H1 (cell line): ENCODE results near the gene SIRT7. TPM values are rescaled to one million over a fixed set of nuclear protein-coding genes. Genes with fewer than 3 reads are reported as not detected.

Experiments used
- CTCF ChIA-PET: fragments of 300-600 bp; sonication (Branson Sonifier 250); formaldehyde crosslinking; loops from one replicate; lab custom pipeline; 2021; ENCODE audit not compliant: partially characterized antibody; lab: Charles Lee
- POLR2A ChIA-PET: fragments of 300-600 bp; sonication (Branson Sonifier 250); formaldehyde crosslinking; loops from one replicate; lab custom pipeline; 2021; ENCODE audit warnings: inconsistent platforms; ENCODE audit not compliant: partially characterized antibody; lab: Charles Lee
- DNase-seq, 2 experiments: peaks; one replicate each; pipeline versions ENCODE4 v3.0.0 to v3.0.0-alpha.2; 2010 to 2022; ENCODE audit warnings: low spot score in 2 of 2, low read depth in 1 of 2, mixed read lengths in 1 of 2
- FAIRE-seq: peaks from 2 replicates; lab custom pipeline; 2011; peaks lifted over from hg19 to GRCh38; lab: Jason Lieb, UNC
- H2AFZ ChIP-seq: 2 replicates; pipeline ENCODE4 v1.8.1; 2012; ENCODE audit warnings: low read length, inconsistent platforms
- H2AK5ac ChIP-seq: 2 replicates; pipeline ENCODE4 v1.6.1; 2013; ENCODE audit warnings: low read depth, low read length
- H2BK120ac ChIP-seq: replicated peaks from 2 replicates; pipeline ENCODE3; 2013; ENCODE audit warnings: low read depth, low read length, inconsistent platforms
- H2BK12ac ChIP-seq: 2 replicates; pipeline ENCODE4 v1.6.1; 2013; ENCODE audit warnings: low read depth, low read length
- H2BK15ac ChIP-seq: 2 replicates; pipeline ENCODE4 v1.6.1; 2013; ENCODE audit warnings: low read length
- H2BK20ac ChIP-seq: 2 replicates; pipeline ENCODE4 v1.6.1; 2013; ENCODE audit warnings: low read length
- H2BK5ac ChIP-seq: 2 replicates; pipeline ENCODE4 v1.6.1; 2013; ENCODE audit warnings: low read depth, low read length
- H3K14ac ChIP-seq: 2 replicates; pipeline ENCODE4 v1.6.1; 2013; ENCODE audit warnings: inconsistent platforms; ENCODE audit not compliant: insufficient read length
- H3K18ac ChIP-seq: 2 replicates; pipeline ENCODE4 v1.6.1; 2013; ENCODE audit warnings: low read length; ENCODE audit errors: extremely low read depth
- H3K23ac ChIP-seq: 2 replicates; pipeline ENCODE4 v1.6.1; 2013; ENCODE audit warnings: inconsistent platforms; ENCODE audit not compliant: insufficient read length
- H3K23me2 ChIP-seq: 2 replicates; pipeline ENCODE4 v1.6.1; 2013; ENCODE audit warnings: low read depth, low read length
- H3K27ac ChIP-seq: 2 replicates; pipeline ENCODE4 v1.6.1; 2011; ENCODE audit warnings: low read depth, low read length, inconsistent platforms
- H3K27me3 ChIP-seq, 4 experiments: replicated peaks in 1 of 4; 1 replicate in 1 of 4; 2 replicates in 3 of 4; pipeline versions ENCODE4 v1.6.1 to v1.8.1; 2011 to 2013; ENCODE audit warnings: low read length in 3 of 4, mild to moderate bottlenecking in 3 of 4, inconsistent platforms in 2 of 4, mixed read lengths in 2 of 4, moderate library complexity in 1 of 4; ENCODE audit not compliant: control insufficient read depth in 3 of 4, insufficient read depth in 3 of 4; ENCODE audit errors: extremely low read depth in 1 of 4
- H3K36me3 ChIP-seq, 4 experiments: 2 replicates each; pipeline versions ENCODE4 v1.6.1 to v1.8.1; 2011 to 2013; ENCODE audit warnings: mild to moderate bottlenecking in 4 of 4, low read length in 3 of 4, moderate library complexity in 2 of 4, control low read depth in 1 of 4, inconsistent platforms in 1 of 4; ENCODE audit not compliant: insufficient read depth in 4 of 4, control insufficient read depth in 2 of 4
- H3K4ac ChIP-seq: replicated peaks from 2 replicates; pipeline ENCODE3; 2013; ENCODE audit warnings: low read length, low read depth, mixed read lengths, inconsistent platforms; ENCODE audit not compliant: insufficient read length
- H3K4me1 ChIP-seq, 4 experiments: replicated peaks in 1 of 4; 1 replicate in 1 of 4; 2 replicates in 3 of 4; pipeline versions ENCODE4 v1.6.1 to v1.8.1; 2011 to 2013; ENCODE audit warnings: low read length in 3 of 4, inconsistent platforms in 2 of 4, mixed read lengths in 1 of 4; ENCODE audit not compliant: insufficient read depth in 4 of 4, control insufficient read depth in 3 of 4
- H3K4me2 ChIP-seq, 2 experiments: 2 replicates each; pipeline versions ENCODE4 v1.6.1 to v1.8.1; 2011 to 2013; ENCODE audit warnings: low read depth in 2 of 2, low read length in 2 of 2, control low read depth in 1 of 2, inconsistent platforms in 1 of 2, mild to moderate bottlenecking in 1 of 2; ENCODE audit not compliant: insufficient read depth in 1 of 2
- H3K4me3 ChIP-seq, 4 experiments: fragments of 200-600, 300-600 bp in 1 of 4; sonication (generic), shearing (Covaris generic), sonication (Bioruptor Twin) in 1 of 4; 2 replicates each; pipeline versions ENCODE4 v1.5.1 to v1.8.1; 2011 to 2016; ENCODE audit warnings: low read length in 4 of 4, low read depth in 3 of 4, control low read depth in 2 of 4, inconsistent platforms in 2 of 4, mild to moderate bottlenecking in 2 of 4, mixed read lengths in 1 of 4, moderate library complexity in 1 of 4; ENCODE audit not compliant: insufficient read depth in 2 of 4; ENCODE audit errors: extremely low read depth in 1 of 4
- H3K56ac ChIP-seq: replicated peaks from 2 replicates; pipeline ENCODE3; 2013; ENCODE audit warnings: low read depth, mild to moderate bottlenecking, mixed read lengths, low read length, inconsistent platforms; ENCODE audit not compliant: insufficient read length
- H3K79me1 ChIP-seq: 2 replicates; pipeline ENCODE4 v1.6.1; 2013; ENCODE audit warnings: low read depth, low read length, control low read depth
- H3K79me2 ChIP-seq, 2 experiments: 2 replicates each; pipeline versions ENCODE4 v1.6.1 to v1.8.1; 2012 to 2013; ENCODE audit warnings: low read length in 2 of 2, mild to moderate bottlenecking in 2 of 2, inconsistent platforms in 1 of 2; ENCODE audit not compliant: insufficient read depth in 2 of 2, control insufficient read depth in 1 of 2
- H3K9ac ChIP-seq, 4 experiments: replicated peaks in 1 of 4; 1 replicate in 1 of 4; 2 replicates in 3 of 4; pipeline versions ENCODE4 v1.6.1 to v1.8.1; 2011 to 2013; ENCODE audit warnings: low read depth in 3 of 4, low read length in 3 of 4, control low read depth in 2 of 4, mild to moderate bottlenecking in 2 of 4, moderate library complexity in 2 of 4, inconsistent platforms in 1 of 4; ENCODE audit errors: extremely low read depth in 1 of 4
- H3K9me3 ChIP-seq, 2 experiments: 2 replicates each; pipeline versions ENCODE4 v1.6.1 to v1.8.1; 2012 to 2013; ENCODE audit warnings: mild to moderate bottlenecking in 2 of 2, moderate library complexity in 2 of 2, control low read depth in 1 of 2, inconsistent platforms in 1 of 2, low read depth in 1 of 2, low read length in 1 of 2, mixed read lengths in 1 of 2; ENCODE audit not compliant: insufficient read depth in 2 of 2
- H4K20me1 ChIP-seq, 2 experiments: replicated peaks in 1 of 2; 2 replicates each; pipeline versions ENCODE3 to v1.8.1; 2011 to 2013; ENCODE audit warnings: inconsistent platforms in 2 of 2, low read length in 2 of 2, mild to moderate bottlenecking in 1 of 2; ENCODE audit not compliant: insufficient read depth in 2 of 2, control insufficient read depth in 1 of 2
- H4K5ac ChIP-seq: 2 replicates; pipeline ENCODE4 v1.6.1; 2013; ENCODE audit warnings: low read length, low read depth, mixed read lengths, inconsistent platforms; ENCODE audit not compliant: insufficient read length
- H4K8ac ChIP-seq: 2 replicates; pipeline ENCODE4 v1.8.0; 2013; ENCODE audit warnings: mild to moderate bottlenecking, moderate library complexity, low read length, inconsistent platforms; ENCODE audit not compliant: insufficient read depth; ENCODE audit errors: extremely low read depth
- H4K91ac ChIP-seq: replicated peaks from 2 replicates; pipeline ENCODE3; 2013; ENCODE audit warnings: low read length, mixed read lengths, inconsistent platforms; ENCODE audit not compliant: insufficient read length
- ATF3 ChIP-seq: IDR thresholded peaks from 2 replicates; pipeline ENCODE4 v1.6.1; 2011; ENCODE audit warnings: low read depth, mild to moderate bottlenecking, low read length; ENCODE audit not compliant: insufficient read depth
- BACH1 ChIP-seq: IDR thresholded peaks from 2 replicates; pipeline ENCODE4 v1.6.1; 2012; ENCODE audit warnings: low read length, improper control_type of control experiment
- E2F6 ChIP-seq: IDR thresholded peaks from 2 replicates; pipeline ENCODE4 v1.6.1; 2012; ENCODE audit warnings: inconsistent platforms
- POLR2AphosphoS5 ChIP-seq: IDR thresholded peaks from 2 replicates; pipeline ENCODE4 v1.6.1; 2011; ENCODE audit warnings: low read depth, low read length
- RFX5 ChIP-seq: IDR thresholded peaks from 2 replicates; pipeline ENCODE4 v1.6.1; 2011; ENCODE audit warnings: low read depth, low read length, improper control_type of control experiment, borderline replicate concordance
- WGBS, 2 experiments: shearing (Covaris generic) in 1 of 2; methylation state at CpG; one replicate each; pipeline versions ENCODE4 v1.1.6 to v1.1.7; 2013 to 2015; ENCODE audit warnings: low lambda C conversion rate in 2 of 2, mixed read lengths in 2 of 2, inconsistent platforms in 1 of 2, low coverage in 1 of 2, missing lambda C conversion rate in 1 of 2; ENCODE audit not compliant: insufficient replicate concordance in 2 of 2, insufficient coverage in 1 of 2, insufficient read length in 1 of 2; ENCODE audit errors: extremely low coverage in 1 of 2, missing lambda C conversion rate in 1 of 2; 5-methylcytosine and 5-hydroxymethylcytosine counted together
- polyA plus RNA-seq, 7 experiments: library from polyadenylated mRNA; depleted of rRNA in 3 of 7; stranded (reverse) in 5 of 7; unstranded in 2 of 7; fragments of >200 nt in 5 of 7; fragments of 200-250 nt in 2 of 7; gene quantifications; 1 replicate in 5 of 7; 2 replicates in 1 of 7; 4 replicates in 1 of 7; pipeline versions ENCODE4 v1.2.1 to v1.2.3, GENCODE V29; 2011 to 2013; ENCODE audit warnings: missing spikeins in 2 of 7, mixed read lengths in 2 of 7
- total RNA-seq: library from RNA; stranded (reverse); fragmentation: NEBNext Ultra II Directional; extraction: Animal tissue kit (Norgen Biotek cat#: 25700); gene quantifications from 2 replicates; pipeline ENCODE4 v1.2.1, GENCODE V29; 2021

The SIRT7 gene
- total and polyA plus RNA-seq, 2 of the 8 experiments (the other 6 are each of a cell fraction or from before 2014, with no cell fraction given) = 5.8 to 16.6 TPM

GRCh38 chr17:81920612-81921536 lies 2.9 kb upstream of the SIRT7 start:
- H4K20me1 ChIP-seq = peaks cover 16 to 27% of the 10 kb centered on the region in 2 experiments
- no peak overlapping the region; the same call in 1 of the 2 replicates for H4K8ac ChIP-seq
- ChIA-PET CTCF (interaction anchor here (0.8 to 2.6 kb wide), 6 partner anchors 15 to 100 kb away, joined by 3 to 5 read pairs (median 3); no protein-coding TSS in a partner anchor), POLR2A (interaction anchor here (0.9 to 14.6 kb wide), 9 partner anchors 7 to 99 kb away, joined by 3 to 150 read pairs (median 4); partner anchors contain the start of genes PCYT2, PYCR1 and SIRT7)
- H2BK15ac ChIP-seq = no peak overlapping the region
- 0 out of 2 replicates have a peak overlapping the region, but pooled peaks have one; percentile 24 for H2BK5ac ChIP-seq
- 95% methylated on average over 33 of the region's 33 CpGs; no CpG with 5 or more reads in 1 of the 2 experiments for WGBS, 2 experiments
- no peak overlapping the region for H2AFZ ChIP-seq
- TF ChIP-seq RFX5 (no peak), E2F6 (no peak), POLR2AphosphoS5 (no peak), BACH1 (no peak), ATF3 (no peak)
- no peak overlapping the region for H3K56ac ChIP-seq
- no peak overlapping the region for H3K18ac ChIP-seq
- peaks cover 0 to 37% (median 27%) of the 10 kb centered on the region in 4 experiments; a peak in 6 of 7 replicates for H3K4me1 ChIP-seq
- peaks cover 7 to 77% of the 10 kb centered on the region in 2 experiments; a peak in 3 of 4 replicates for H3K79me2 ChIP-seq
- no peaks in the 10 kb centered on the region for H3K9me3 ChIP-seq
- H3K4me3 ChIP-seq = no peak overlapping the region
- FAIRE-seq = no peak
- H3K27me3 ChIP-seq = no peaks in the 10 kb centered on the region
- H3K36me3 ChIP-seq = peaks cover 3 to 26% (median 6%) of the 10 kb centered on the region in 4 experiments; a peak in 6 of 8 replicates
- DNase-seq = no peak
- no peak overlapping the region for H3K4me2 ChIP-seq
- H3K4ac ChIP-seq = no peak overlapping the region
- H3K9ac ChIP-seq = no peak overlapping the region
- no peak overlapping the region for H2AK5ac ChIP-seq
- no peak overlapping the region for H2BK12ac ChIP-seq
- H2BK120ac ChIP-seq = no peak overlapping the region
- H2BK20ac ChIP-seq = no peak overlapping the region
- peaks cover 40% of the 10 kb centered on the region for H3K79me1 ChIP-seq
- H3K14ac ChIP-seq = no peak overlapping the region
- H3K27ac ChIP-seq = no peak overlapping the region
- peaks cover 5% of the 10 kb centered on the region for H3K23me2 ChIP-seq
- no peak overlapping the region for H4K91ac ChIP-seq
- no peak overlapping the region for H4K5ac ChIP-seq
- H3K23ac ChIP-seq = no peak overlapping the region
